Endothelial cell of umbilical vein (primary cell): ENCODE measurements around the gene DENND1B. TPM values are rescaled to one million over a fixed set of nuclear protein-coding genes. Genes with fewer than 3 reads are reported as not detected.

Source experiments
- BruUV-seq: library from RNA; stranded (reverse); fragments of 400-500 nt; replicated peaks from 2 replicates; lab custom pipeline; 2021; lab: Mats Ljungman, UMichigan
- CTCF ChIA-PET: fragments of 300-600, 350-600 bp; sonication (Branson Sonifier 250); formaldehyde crosslinking; loops from one replicate; lab custom pipeline; 2021; ENCODE audit warnings: antibody characterized with exemption, inconsistent platforms; lab: Charles Lee
- POLR2A ChIA-PET: fragments of 300-600, 350-600 bp; sonication (Branson Sonifier 250); formaldehyde crosslinking; loops from one replicate; lab custom pipeline; 2021; ENCODE audit warnings: antibody characterized with exemption, inconsistent platforms; lab: Charles Lee
- DNase-seq: peaks from one replicate; pipeline ENCODE4 v3.0.0-alpha.2; 2011; ENCODE audit warnings: low read depth, low spot score
- FAIRE-seq: peaks from 2 replicates; lab custom pipeline; 2011; peaks lifted over from hg19 to GRCh38; lab: Jason Lieb, UNC
- H2AFZ ChIP-seq: 2 replicates; pipeline ENCODE4 v1.6.0; 2012; ENCODE audit warnings: low read depth, low read length, control low read depth, inconsistent platforms
- H3K27ac ChIP-seq: 2 replicates; pipeline ENCODE4 v1.5.1; 2011; ENCODE audit warnings: low read depth, mild to moderate bottlenecking, control low read depth, low read length, moderate library complexity; ENCODE audit not compliant: insufficient read depth
- H3K27me3 ChIP-seq, 2 experiments: 2 replicates each; pipeline versions ENCODE4 v1.6.0 to v1.6.1; 2011; ENCODE audit warnings: low read length in 2 of 2, mixed read lengths in 1 of 2; ENCODE audit not compliant: control insufficient read depth in 2 of 2, insufficient read depth in 2 of 2
- H3K36me3 ChIP-seq, 2 experiments: 2 replicates in 1 of 2; 3 replicates in 1 of 2; pipeline ENCODE4 v1.5.1; 2011; ENCODE audit warnings: low read length in 2 of 2, mild to moderate bottlenecking in 1 of 2, moderate library complexity in 1 of 2; ENCODE audit not compliant: control insufficient read depth in 2 of 2, insufficient read depth in 2 of 2; ENCODE audit errors: extremely low read depth in 1 of 2
- H3K4me1 ChIP-seq: 3 replicates; pipeline ENCODE4 v1.5.1; 2011; ENCODE audit warnings: mild to moderate bottlenecking, low read length; ENCODE audit not compliant: control insufficient read depth, insufficient read depth; ENCODE audit errors: extremely low read depth
- H3K4me2 ChIP-seq: 2 replicates; pipeline ENCODE4 v1.6.1; 2011; ENCODE audit warnings: low read length, control low read depth, mixed read lengths; ENCODE audit not compliant: insufficient read depth
- H3K4me3 ChIP-seq, 3 experiments: fragments of 200-600 bp in 1 of 3; sonication (generic), shearing (Covaris generic) in 1 of 3; replicated peaks in 1 of 3; 2 replicates each; pipeline ENCODE4 v1.5.1; 2011 to 2016; ENCODE audit warnings: control low read depth in 3 of 3, low read length in 3 of 3, mild to moderate bottlenecking in 2 of 3, inconsistent platforms in 1 of 3, low read depth in 1 of 3, moderate library complexity in 1 of 3; ENCODE audit not compliant: insufficient read depth in 1 of 3
- H3K79me2 ChIP-seq: 2 replicates; pipeline ENCODE4 v1.6.0; 2012; ENCODE audit warnings: low read length, inconsistent platforms; ENCODE audit not compliant: control insufficient read depth, insufficient read depth
- H3K9ac ChIP-seq: replicated peaks from 2 replicates; pipeline ENCODE3; 2011; ENCODE audit warnings: low read length, control low read depth; ENCODE audit not compliant: insufficient read depth; ENCODE audit errors: extremely low read depth
- H3K9me1 ChIP-seq: replicated peaks from 3 replicates; pipeline ENCODE4 v1.6.0; 2011; ENCODE audit warnings: mild to moderate bottlenecking, low read length; ENCODE audit not compliant: control insufficient read depth, insufficient read depth; ENCODE audit errors: extremely low read depth
- H3K9me3 ChIP-seq: replicated peaks from 2 replicates; pipeline ENCODE4 v1.5.1; 2012; ENCODE audit warnings: low read length, inconsistent platforms; ENCODE audit not compliant: control insufficient read depth, insufficient read depth
- H4K20me1 ChIP-seq: replicated peaks from 2 replicates; pipeline ENCODE3; 2011; ENCODE audit warnings: mild to moderate bottlenecking, low read length; ENCODE audit not compliant: control insufficient read depth, insufficient read depth; ENCODE audit errors: extremely low read depth
- EZH2 ChIP-seq: IDR thresholded peaks from 2 replicates; pipeline ENCODE4 v1.6.1; 2012; ENCODE audit warnings: borderline replicate concordance, low read depth, mild to moderate bottlenecking, moderate library complexity, low read length, inconsistent platforms; ENCODE audit not compliant: severe bottlenecking
- FOS ChIP-seq: IDR thresholded peaks from 2 replicates; pipeline ENCODE4 v1.6.1; 2011; ENCODE audit warnings: mild to moderate bottlenecking, low read length, moderate library complexity, borderline replicate concordance; ENCODE audit not compliant: insufficient read depth
- GATA2 ChIP-seq: IDR thresholded peaks from 2 replicates; pipeline ENCODE4 v1.7.0; 2011; ENCODE audit warnings: low read depth, mild to moderate bottlenecking, moderate library complexity, mixed read lengths, low read length; ENCODE audit not compliant: insufficient read length, insufficient read depth
- JUN ChIP-seq: IDR thresholded peaks from 2 replicates; pipeline ENCODE4 v1.6.1; 2011; ENCODE audit warnings: borderline replicate concordance, low read depth; ENCODE audit not compliant: insufficient read length, insufficient read depth
- MAX ChIP-seq: IDR thresholded peaks from 2 replicates; pipeline ENCODE4 v1.6.1; 2011; ENCODE audit not compliant: insufficient read depth, insufficient read length
- MYC ChIP-seq: IDR thresholded peaks from one replicate; pipeline ENCODE4 v1.6.1; 2011; ENCODE audit warnings: mild to moderate bottlenecking, low read depth, low read length
- POLR2A ChIP-seq: IDR thresholded peaks from 2 replicates; pipeline ENCODE4 v1.6.1; 2012; ENCODE audit warnings: low read depth, mild to moderate bottlenecking, control low read depth, low read length
- POLR2AphosphoS5 ChIP-seq: IDR thresholded peaks from 2 replicates; pipeline ENCODE4 v1.6.1; 2012; ENCODE audit warnings: low read depth, mild to moderate bottlenecking, control low read depth, low read length, moderate library complexity; ENCODE audit not compliant: insufficient read depth
- dilution Hi-C: fragments of 300-500 bp; cut with MboI; formaldehyde crosslinking; loops from one replicate; pipeline ENCODE4 v1.15.0; 2019; ENCODE audit warnings: low sequenced_read_pairs; ENCODE audit not compliant: extremely low pct_ligation_motif_present
- intact Hi-C: fragments of 100-400 bp; cut with micrococcal nuclease; formaldehyde crosslinking; loops from one replicate; pipeline ENCODE4 v1.10.0; 2022
- polyA plus RNA-seq, 4 experiments: library from polyadenylated mRNA; depleted of rRNA in 3 of 4; stranded (reverse) in 3 of 4; unstranded in 1 of 4; fragments of >200 nt; gene quantifications; 2 replicates each; pipeline versions ENCODE4 v1.2.1 to v1.2.3, GENCODE V29; 2011 to 2012; ENCODE audit warnings: missing spikeins in 1 of 4
- total RNA-seq: library from RNA; stranded (reverse); gene quantifications from 2 replicates; pipeline ENCODE4 v1.2.3, GENCODE V29; 2021
- TF ChIP-seq, protein P1 (sequence below), 2 donors: IDR thresholded peaks; 1 replicate in 1 of 2; 2 replicates in 1 of 2; pipeline ENCODE4 v1.5.1; 2011; ENCODE audit warnings: low read length in 2 of 2, mild to moderate bottlenecking in 2 of 2, moderate library complexity in 2 of 2, control low read depth in 1 of 2, inconsistent platforms in 1 of 2, low read depth in 1 of 2; ENCODE audit not compliant: insufficient read depth in 1 of 2; ENCODE audit errors: extremely low read depth in 1 of 2

DENND1B gene
- total and polyA plus RNA-seq, 2 donors (not counting 3 experiments of a cell fraction or from before 2014, with no cell fraction given) = 0.97 to 3.3 TPM

GRCh38 chr1:197783510-197783948 is 8.2 kb upstream of the DENND1B start:
- TF ChIP-seq EZH2 = no peak
- FAIRE-seq (no peak), DNase-seq (peak; percentile 3)
- no peaks in the 10 kb centered on the region for H3K36me3 ChIP-seq
- H3K4me1 ChIP-seq = no peaks in the 10 kb centered on the region
- no peak overlapping the region for H3K27ac ChIP-seq
- CTCF ChIA-PET = interaction anchor here (1.0 kb wide), 1 partner anchor 11 kb away, joined by 5 read pairs; no protein-coding TSS in a partner anchor
- intact Hi-C loops (no loop called here), dilution Hi-C loops (no loop called here)
- no peak overlapping the region for H3K4me2 ChIP-seq
- no peaks in the 10 kb centered on the region for H3K79me2 ChIP-seq
- H3K27me3 ChIP-seq = no peaks in the 10 kb centered on the region
- H3K9me1 ChIP-seq = no peaks in the 10 kb centered on the region
- H3K4me3 ChIP-seq = no peak overlapping the region
- no peaks in the 10 kb centered on the region for H3K9me3 ChIP-seq
- no peaks in the 10 kb centered on the region for H4K20me1 ChIP-seq
- H3K9ac ChIP-seq = no peak overlapping the region
- H2AFZ ChIP-seq = no peak overlapping the region
- POLR2A ChIA-PET = no interaction called here
- BruUV-seq = no TSS peak

- dilution Hi-C loops = no loop called here
- no TSS peak for BruUV-seq
- H3K4me3 ChIP-seq = no peak overlapping the region
- CTCF ChIA-PET = interaction anchor here (1.0 kb wide), 1 partner anchor 12 kb away, joined by 5 read pairs; no protein-coding TSS in a partner anchor
- no peaks in the 10 kb centered on the region for H3K79me2 ChIP-seq
- no peak overlapping the region for H2AFZ ChIP-seq
- FAIRE-seq (no peak), DNase-seq (peak; percentile 5)
- no peak overlapping the region for H3K27ac ChIP-seq
- TF ChIP-seq EZH2 (no peak), POLR2AphosphoS5 (no peak), JUN (no peak), FOS (no peak), POLR2A (no peak), GATA2 (no peak), MAX (no peak), MYC (no peak)
- TF ChIP-seq, protein P1, sequence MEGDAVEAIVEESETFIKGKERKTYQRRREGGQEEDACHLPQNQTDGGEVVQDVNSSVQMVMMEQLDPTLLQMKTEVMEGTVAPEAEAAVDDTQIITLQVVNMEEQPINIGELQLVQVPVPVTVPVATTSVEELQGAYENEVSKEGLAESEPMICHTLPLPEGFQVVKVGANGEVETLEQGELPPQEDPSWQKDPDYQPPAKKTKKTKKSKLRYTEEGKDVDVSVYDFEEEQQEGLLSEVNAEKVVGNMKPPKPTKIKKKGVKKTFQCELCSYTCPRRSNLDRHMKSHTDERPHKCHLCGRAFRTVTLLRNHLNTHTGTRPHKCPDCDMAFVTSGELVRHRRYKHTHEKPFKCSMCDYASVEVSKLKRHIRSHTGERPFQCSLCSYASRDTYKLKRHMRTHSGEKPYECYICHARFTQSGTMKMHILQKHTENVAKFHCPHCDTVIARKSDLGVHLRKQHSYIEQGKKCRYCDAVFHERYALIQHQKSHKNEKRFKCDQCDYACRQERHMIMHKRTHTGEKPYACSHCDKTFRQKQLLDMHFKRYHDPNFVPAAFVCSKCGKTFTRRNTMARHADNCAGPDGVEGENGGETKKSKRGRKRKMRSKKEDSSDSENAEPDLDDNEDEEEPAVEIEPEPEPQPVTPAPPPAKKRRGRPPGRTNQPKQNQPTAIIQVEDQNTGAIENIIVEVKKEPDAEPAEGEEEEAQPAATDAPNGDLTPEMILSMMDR (IDR thresholded peaks at IDR 0.05; ENCODE audit: extremely low read depth in 1 of 2, insufficient read depth in 1 of 2, low read depth in 1 of 2, low read length in 2 of 2) = no peak
- H3K9me1 ChIP-seq = no peaks in the 10 kb centered on the region
- intact Hi-C loops = no loop called here
- POLR2A ChIA-PET = no interaction called here
- no peaks in the 10 kb centered on the region for H3K4me1 ChIP-seq
- no peaks in the 10 kb centered on the region for H3K9me3 ChIP-seq
- no peaks in the 10 kb centered on the region for H4K20me1 ChIP-seq
- no peak overlapping the region for H3K4me2 ChIP-seq
- H3K9ac ChIP-seq = no peak overlapping the region
- no peaks in the 10 kb centered on the region for H3K36me3 ChIP-seq
- H3K27me3 ChIP-seq = no peaks in the 10 kb centered on the region
These were observed 7.6 kb upstream of the DENND1B start for GRCh38 chr1:197782722-197783360.
